IMR-90 (cell line): ENCODE data around the gene HPSE2. TPM values are rescaled to one million over a fixed set of nuclear protein-coding genes. Genes with fewer than 3 reads are reported as not detected.

Experiments used
- ATAC-seq: fragments of 200-7000 bp; cut with Tn5 transposase; 2 replicates; pipeline ENCODE4 v1.9.1; 2020; ENCODE audit warnings: low read depth, mild to moderate bottlenecking, moderate library complexity
- BruUV-seq: library from RNA; stranded (reverse); fragments of 400-500 nt; replicated peaks from 2 replicates; lab custom pipeline; 2021; lab: Mats Ljungman, UMichigan
- CTCF ChIA-PET: fragments of 300-600 bp; formaldehyde crosslinking; extraction: SDS; loops from one replicate; lab custom pipeline; 2021; ENCODE audit warnings: antibody characterized with exemption; lab: Yijun Ruan, JAX
- POLR2A ChIA-PET: fragments of 300-600 bp; sonication (Branson Sonifier 250); formaldehyde crosslinking; loops from one replicate; lab custom pipeline; 2022; ENCODE audit warnings: antibody characterized with exemption; ENCODE audit not compliant: unreplicated experiment; lab: Charles Lee
- DNase-seq: peaks from one replicate; pipeline ENCODE4 v3.0.0; 2013
- H2AFZ ChIP-seq: replicated peaks from 2 replicates; pipeline ENCODE3; 2013; ENCODE audit warnings: low read length, mild to moderate bottlenecking; ENCODE audit not compliant: poor library complexity
- H2AK5ac ChIP-seq: 2 replicates; pipeline ENCODE4 v1.6.1; 2013; ENCODE audit warnings: low read depth, low read length, inconsistent platforms
- H2AK9ac ChIP-seq: replicated peaks from 2 replicates; pipeline ENCODE3; 2013; ENCODE audit warnings: mild to moderate bottlenecking, low read depth, low read length, moderate library complexity; ENCODE audit not compliant: poor library complexity
- H2BK120ac ChIP-seq: 2 replicates; pipeline ENCODE4 v1.6.1; 2013; ENCODE audit warnings: low read depth, low read length, inconsistent platforms
- H2BK15ac ChIP-seq: 3 replicates; pipeline ENCODE4 v1.6.1; 2013; ENCODE audit warnings: low read depth, low read length, inconsistent platforms
- H2BK20ac ChIP-seq: 2 replicates; pipeline ENCODE4 v1.6.1; 2013; ENCODE audit warnings: low read depth, mild to moderate bottlenecking, inconsistent platforms, low read length, moderate library complexity
- H2BK5ac ChIP-seq: 2 replicates; pipeline ENCODE4 v1.6.1; 2013; ENCODE audit warnings: mild to moderate bottlenecking, low read depth, low read length, inconsistent platforms; ENCODE audit not compliant: poor library complexity, severe bottlenecking
- H3K14ac ChIP-seq: replicated peaks from 2 replicates; pipeline ENCODE4 v1.6.1; 2013; ENCODE audit warnings: low read depth, low read length, inconsistent platforms
- H3K18ac ChIP-seq: 2 replicates; pipeline ENCODE4 v1.6.1; 2013; ENCODE audit warnings: low read depth, low read length, control low read depth
- H3K23ac ChIP-seq: 2 replicates; pipeline ENCODE4 v1.6.1; 2013; ENCODE audit warnings: low read depth, low read length, inconsistent platforms
- H3K27ac ChIP-seq: 2 replicates; pipeline ENCODE4 v1.5.1; 2013; ENCODE audit warnings: mild to moderate bottlenecking, control low read depth, low read length; ENCODE audit not compliant: insufficient read depth
- H3K27me3 ChIP-seq: 2 replicates; pipeline ENCODE4 v1.6.1; 2013; ENCODE audit warnings: low read length; ENCODE audit not compliant: control insufficient read depth, insufficient read depth
- H3K36me3 ChIP-seq: 2 replicates; pipeline ENCODE4 v1.6.1; 2013; ENCODE audit warnings: low read length, mixed read lengths; ENCODE audit not compliant: control insufficient read depth, insufficient read depth
- H3K4ac ChIP-seq: 2 replicates; pipeline ENCODE4 v1.6.1; 2013; ENCODE audit warnings: low read depth, low read length, inconsistent platforms
- H3K4me1 ChIP-seq: 2 replicates; pipeline ENCODE4 v1.6.1; 2013; ENCODE audit warnings: low read length, mixed read lengths; ENCODE audit not compliant: control insufficient read depth, insufficient read depth
- H3K4me2 ChIP-seq: 2 replicates; pipeline ENCODE4 v1.6.1; 2013; ENCODE audit warnings: low read depth, mild to moderate bottlenecking, control low read depth, low read length, moderate library complexity
- H3K4me3 ChIP-seq: 2 replicates; pipeline ENCODE4 v1.5.1; 2013; ENCODE audit warnings: low read depth, mild to moderate bottlenecking, control low read depth, low read length, moderate library complexity; ENCODE audit not compliant: insufficient read depth
- H3K56ac ChIP-seq: 2 replicates; pipeline ENCODE4 v1.6.1; 2013; ENCODE audit warnings: low read length, inconsistent platforms; ENCODE audit not compliant: insufficient read depth; ENCODE audit errors: extremely low read depth
- H3K79me1 ChIP-seq, 2 experiments: 2 replicates each; pipeline ENCODE4 v1.6.1; 2013; ENCODE audit warnings: low read length in 2 of 2, inconsistent platforms in 1 of 2, low read depth in 1 of 2
- H3K9ac ChIP-seq: 2 replicates; pipeline ENCODE4 v1.6.1; 2013; ENCODE audit warnings: low read depth, low read length, control low read depth
- H3K9me1 ChIP-seq: 2 replicates; pipeline ENCODE4 v1.6.1; 2013; ENCODE audit warnings: low read length, inconsistent platforms; ENCODE audit not compliant: insufficient read depth
- H3K9me3 ChIP-seq: 2 replicates; pipeline ENCODE4 v1.6.1; 2013; ENCODE audit warnings: low read length; ENCODE audit not compliant: control insufficient read depth, insufficient read depth
- H4K20me1 ChIP-seq: 2 replicates; pipeline ENCODE4 v1.6.1; 2013; ENCODE audit warnings: low read length, inconsistent platforms; ENCODE audit not compliant: insufficient read depth
- H4K5ac ChIP-seq: 2 replicates; pipeline ENCODE4 v1.6.1; 2013; ENCODE audit warnings: mild to moderate bottlenecking, low read depth, low read length, control low read depth
- H4K8ac ChIP-seq, 2 experiments: 2 replicates each; pipeline ENCODE4 v1.6.1; 2013; ENCODE audit warnings: low read depth in 2 of 2, low read length in 2 of 2, control low read depth in 1 of 2, inconsistent platforms in 1 of 2
- H4K91ac ChIP-seq: 2 replicates; pipeline ENCODE4 v1.6.1; 2013; ENCODE audit warnings: low read depth, low read length, inconsistent platforms; ENCODE audit not compliant: insufficient read depth
- CEBPB ChIP-seq: IDR thresholded peaks from 2 replicates; pipeline ENCODE4 v1.6.1; 2012; ENCODE audit warnings: low read depth, low read length, improper control_type of control experiment
- ELK1 ChIP-seq: fragments of 150-350 bp; IDR thresholded peaks from 2 replicates; pipeline ENCODE4 v1.6.1; 2016; ENCODE audit warnings: low read depth, mild to moderate bottlenecking, low read length, moderate library complexity, borderline replicate concordance
- MAFK ChIP-seq: IDR thresholded peaks from 2 replicates; pipeline ENCODE4 v1.6.1; 2012; ENCODE audit warnings: low read depth, low read length, improper control_type of control experiment
- MXI1 ChIP-seq: IDR thresholded peaks from 2 replicates; pipeline ENCODE4 v1.6.1; 2012; ENCODE audit warnings: low read depth, mild to moderate bottlenecking, low read length, moderate library complexity, borderline replicate concordance
- NFE2L2 ChIP-seq: fragments of 150-350 bp; IDR thresholded peaks from 2 replicates; pipeline ENCODE4 v1.6.1; 2016; ENCODE audit warnings: low read depth, mild to moderate bottlenecking, low read length
- POLR2A ChIP-seq: IDR thresholded peaks from 2 replicates; pipeline ENCODE4 v1.6.1; 2012; ENCODE audit warnings: mild to moderate bottlenecking, low read depth, low read length
- RCOR1 ChIP-seq: IDR thresholded peaks from 2 replicates; pipeline ENCODE4 v1.6.1; 2012; ENCODE audit warnings: mild to moderate bottlenecking, low read length, improper control_type of control experiment; ENCODE audit not compliant: insufficient replicate concordance
- RFX5 ChIP-seq: IDR thresholded peaks from 2 replicates; pipeline ENCODE4 v1.8.0; 2012; ENCODE audit warnings: low read depth, mild to moderate bottlenecking, low read length, moderate library complexity
- SMC3 ChIP-seq: fragments of 150-350 bp; IDR thresholded peaks from 2 replicates; pipeline ENCODE4 v1.6.1; 2016; ENCODE audit warnings: low read depth, mild to moderate bottlenecking, antibody characterized with exemption, low read length, moderate library complexity
- WGBS, 2 experiments: methylation state at CpG; one replicate each; pipeline versions ENCODE4 v1.1.5 to v1.1.7; 2013; ENCODE audit warnings: missing lambda C conversion rate in 2 of 2; ENCODE audit not compliant: insufficient read length in 1 of 2; ENCODE audit errors: extremely low coverage in 2 of 2; 5-methylcytosine and 5-hydroxymethylcytosine counted together
- dilution Hi-C: fragments of 300-500 bp; cut with HindIII; formaldehyde crosslinking; loops from one replicate; pipeline ENCODE4 v1.14.3; 2018; ENCODE audit warnings: low sequenced_read_pairs; ENCODE audit not compliant: unreplicated experiment
- in situ Hi-C: fragments of 300-500 bp; cut with MboI; formaldehyde crosslinking; loops from 3 replicates; pipeline ENCODE4 v1.14.3; 2019; ENCODE audit warnings: low sequenced_read_pairs, inconsistent platforms, mixed read lengths
- intact Hi-C: fragments of 100-400 bp; cut with micrococcal nuclease; formaldehyde crosslinking; loops from 2 replicates; pipeline ENCODE4 v1.10.0; 2022
- polyA plus RNA-seq, 3 experiments: library from polyadenylated mRNA; depleted of rRNA; stranded (reverse); fragments of >200 nt; gene quantifications; 2 replicates each; pipeline ENCODE4 v1.2.3, GENCODE V29; 2012; ENCODE audit warnings: low replicate concordance in 1 of 3
- total RNA-seq: library from RNA; depleted of rRNA; stranded (reverse); fragments of >200 nt; gene quantifications from 2 replicates; pipeline ENCODE4 v1.2.3, GENCODE V29; 2012

HPSE2 gene
- total and polyA plus RNA-seq, 2 of the 4 experiments (the other 2 are of a cell fraction): not detected

GRCh38 chr10:98450618-98451017 lies 785.0 kb downstream of the HPSE2 start:
- H3K36me3 ChIP-seq: no peaks in the 10 kb centered on the region
- no peak for TF ChIP-seq RFX5
- no peak for TF ChIP-seq RCOR1
- TF ChIP-seq MXI1: no peak
- TF ChIP-seq MAFK: no peak
- no peak for TF ChIP-seq POLR2A
- TF ChIP-seq ELK1: no peak
- no peak for TF ChIP-seq SMC3
- no peak for TF ChIP-seq NFE2L2
- TF ChIP-seq CEBPB: no peak
- no peak overlapping the region for H4K8ac ChIP-seq
- no peak overlapping the region for H3K18ac ChIP-seq
- H3K27me3 ChIP-seq: no peaks in the 10 kb centered on the region
- no peak overlapping the region for H3K27ac ChIP-seq
- no peak for DNase-seq
- H2BK20ac ChIP-seq: no peak overlapping the region
- no peak overlapping the region for H3K23ac ChIP-seq
- H2BK5ac ChIP-seq: no peak overlapping the region
- H2BK15ac ChIP-seq: no peak overlapping the region
- H3K9me3 ChIP-seq: no peaks in the 10 kb centered on the region
- H2AFZ ChIP-seq: no peak overlapping the region
- H3K9ac ChIP-seq: no peak overlapping the region
- CTCF ChIA-PET: no interaction called here
- no peak for ATAC-seq
- H2AK9ac ChIP-seq: no peak overlapping the region
- H4K5ac ChIP-seq: no peak overlapping the region
- WGBS, 2 experiments: no CpG with 5 or more reads among the region's 1 CpG
- in situ Hi-C loops: no loop called here
- H3K4me3 ChIP-seq: no peak overlapping the region
- no peak overlapping the region for H3K14ac ChIP-seq
- dilution Hi-C loops: no loop called here
- H3K56ac ChIP-seq: no peak overlapping the region
- POLR2A ChIA-PET: no interaction called here
- no peak overlapping the region for H4K91ac ChIP-seq
- BruUV-seq: no TSS peak
- H4K20me1 ChIP-seq: peaks cover 2% of the 10 kb centered on the region; the same call in 1 of the 2 replicates
- H3K79me1 ChIP-seq: peaks cover 11 to 18% of the 10 kb centered on the region in 2 experiments
- no peak overlapping the region for H2AK5ac ChIP-seq
- H3K4me2 ChIP-seq: no peak overlapping the region
- peaks cover 2% of the 10 kb centered on the region; the same call in 1 of the 2 replicates for H3K4me1 ChIP-seq
- no peak overlapping the region for H3K4ac ChIP-seq
- no peak overlapping the region for H2BK120ac ChIP-seq
- peaks cover 5% of the 10 kb centered on the region for H3K9me1 ChIP-seq
- intact Hi-C loops: no loop called here
